Vagina (tissue), 2 donors: ENCODE measurements around the gene TMED9. TPM values are rescaled to one million over a fixed set of nuclear protein-coding genes. Genes with fewer than 3 reads are reported as not detected.
A peak's percentile ranks its signal among the peaks of the same experiment; 100 is the strongest.

Source experiments
- DNase-seq, 2 donors: peaks; one replicate each; pipeline ENCODE4 v3.0.0-alpha.2; 2017; ENCODE audit errors: extremely low spot score in 2 of 2
- H3K27ac ChIP-seq: fragments of 200-600 bp; sonication (generic); one replicate; pipeline ENCODE4 v1.5.1; 2019
- H3K27me3 ChIP-seq: fragments of 200-600 bp; sonication (generic); one replicate; pipeline ENCODE4 v1.5.1; 2019
- H3K36me3 ChIP-seq, 2 donors: fragments of 200-600 bp; sonication (generic); one replicate each; pipeline ENCODE4 v1.5.1; 2017 to 2019
- H3K4me1 ChIP-seq: fragments of 200-600 bp; sonication (generic); one replicate; pipeline ENCODE4 v1.5.1; 2019
- H3K4me3 ChIP-seq, 2 donors: fragments of 200-600 bp; sonication (generic); 1 replicate in 1 of 2; 2 replicates in 1 of 2; pipeline ENCODE4 v1.5.1; 2016 to 2019
- H3K9me3 ChIP-seq: fragments of 200-600 bp; sonication (generic); one replicate; pipeline ENCODE4 v1.5.1; 2019
- CTCF ChIP-seq, 3 experiments: fragments of 450-650 bp in 2 of 3; fragments of 200-600 bp in 1 of 3; sonication (generic) in 1 of 3; IDR thresholded peaks; one replicate each; pipeline ENCODE4 v1.5.1; 2017 to 2019; ENCODE audit warnings: antibody characterized with exemption in 3 of 3, mild to moderate bottlenecking in 2 of 3, moderate library complexity in 2 of 3
- POLR2A ChIP-seq, 2 donors: fragments of 450-650 bp; IDR thresholded peaks; one replicate each; pipeline ENCODE4 v1.6.1; 2017; ENCODE audit warnings: antibody characterized with exemption in 2 of 2, mild to moderate bottlenecking in 2 of 2, moderate library complexity in 2 of 2
- POLR2AphosphoS5 ChIP-seq, 2 donors: sonication (generic); formaldehyde crosslinking; IDR thresholded peaks; one replicate each; pipeline ENCODE4 v1.9.0; 2017; ENCODE audit warnings: antibody characterized with exemption in 2 of 2, mild to moderate bottlenecking in 2 of 2, low read depth in 1 of 2; ENCODE audit not compliant: insufficient read depth in 1 of 2
- intact Hi-C: fragments of 100-400 bp; cut with DNase I; formaldehyde crosslinking; loops from one replicate; pipeline ENCODE4 v1.15.1; 2023
- total RNA-seq: library from RNA; depleted of rRNA; stranded (reverse); fragments of >200 nt; gene quantifications from one replicate; pipeline ENCODE4 v1.2.3, GENCODE V29; 2016

TMED9 gene
- total RNA-seq, 1 donor from 2014 or later = 83.7 TPM

- intact Hi-C loops = no loop called here
- no peak for TF ChIP-seq CTCF (IDR thresholded peaks at IDR 0.05)
- TF ChIP-seq POLR2A (IDR thresholded peaks at IDR 0.05) = no peak
- TF ChIP-seq POLR2AphosphoS5 (IDR thresholded peaks at IDR 0.05; ENCODE audit: insufficient read depth in 1 of 2, low read depth in 1 of 2) = no peak
- H3K27ac ChIP-seq = no peak overlapping the region
- H3K27me3 ChIP-seq = no peaks in the 10 kb centered on the region
- no peak overlapping the region for H3K4me3 ChIP-seq
- DNase-seq = peak in 1 of 2 donors; percentile 34
- H3K4me1 ChIP-seq = peaks cover 47% of the 10 kb centered on the region
- H3K36me3 ChIP-seq = peaks cover 3 to 32% of the 10 kb centered on the region in 2 donors
- no peaks in the 10 kb centered on the region for H3K9me3 ChIP-seq
Measured at GRCh38 chr5:177598477-177598876, 6.5 kb downstream of the TMED9 start.

GRCh38 chr5:177599731-177600507, 7.9 kb downstream of the TMED9 start, which contains the start of gene B4GALT7:
Gene B4GALT7 (plus strand): TSS chr5:177600132. CDS start chr5:177600211, 79 bp downstream.
- Histone ChIP-seq H3K36me3 (peaks cover 0 to 18% of the 10 kb centered on the region in 2 donors), H3K4me3 (peak within 1 kb of the TSS; percentile 88 to 89), H3K9me3 (no peaks in the 10 kb centered on the region), H3K4me1 (peaks cover 33% of the 10 kb centered on the region), H3K27ac (peak within 1 kb of the TSS; percentile 94), H3K27me3 (no peaks in the 10 kb centered on the region)
- intact Hi-C loops = no loop called here
- no peak for TF ChIP-seq CTCF (IDR thresholded peaks at IDR 0.05)
- TF ChIP-seq POLR2A (IDR thresholded peaks at IDR 0.05) = peak in 1 of 2 donors; percentile 81
- peak in 1 of 2 donors; percentile 52 for TF ChIP-seq POLR2AphosphoS5 (IDR thresholded peaks at IDR 0.05; ENCODE audit: insufficient read depth in 1 of 2, low read depth in 1 of 2)
- DNase-seq = no peak

- peaks cover 0 to 11% of the 10 kb centered on the region in 2 donors for H3K36me3 ChIP-seq
- H3K4me1 ChIP-seq = peaks cover 33% of the 10 kb centered on the region
- H3K27me3 ChIP-seq = no peaks in the 10 kb centered on the region
- TF ChIP-seq POLR2AphosphoS5 (IDR thresholded peaks at IDR 0.05; ENCODE audit: insufficient read depth in 1 of 2, low read depth in 1 of 2) (no peak), POLR2A (IDR thresholded peaks at IDR 0.05) (no peak), CTCF (IDR thresholded peaks at IDR 0.05) (no peak)
- no peaks in the 10 kb centered on the region for H3K9me3 ChIP-seq
- intact Hi-C loops = no loop called here
- DNase-seq = peak in 1 of 2 donors; percentile 88
- H3K27ac ChIP-seq = peak overlapping the region; percentile 94
- peak overlapping the region; percentile 88 to 89 for H3K4me3 ChIP-seq
Measured at GRCh38 chr5:177600508-177601018, 8.6 kb downstream of the TMED9 start.

- Histone ChIP-seq H3K9me3 (no peaks in the 10 kb centered on the region), H3K4me1 (peaks cover 33% of the 10 kb centered on the region), H3K27ac (no peak overlapping the region), H3K36me3 (peaks cover 0 to 6% of the 10 kb centered on the region in 2 donors), H3K4me3 (peak overlapping the region; percentile 88 to 89), H3K27me3 (no peaks in the 10 kb centered on the region)
- intact Hi-C loops = no loop called here
- TF ChIP-seq CTCF (IDR thresholded peaks at IDR 0.05) (no peak), POLR2AphosphoS5 (IDR thresholded peaks at IDR 0.05; ENCODE audit: insufficient read depth in 1 of 2, low read depth in 1 of 2) (no peak), POLR2A (IDR thresholded peaks at IDR 0.05) (no peak)
- DNase-seq = no peak
Measured at GRCh38 chr5:177601126-177601525, 9.1 kb downstream of the TMED9 start.
